AG10803 (cell line): ENCODE measurements around the gene SBK2.
"Not testable (repeated sequence)": the region's sequence is repeated elsewhere in the genome, so short reads cannot be mapped to it uniquely, and the experiment has no call there.

Experiments used
- DNase-seq: peaks from one replicate; pipeline ENCODE4 v3.0.0; 2010; ENCODE audit warnings: low read depth
- H3K4me3 ChIP-seq: 2 replicates; pipeline ENCODE4 v1.5.1; 2011; ENCODE audit warnings: mild to moderate bottlenecking, low read length, control low read depth
- CTCF ChIP-seq: conservative IDR thresholded peaks from 2 replicates; pipeline ENCODE4 v1.5.1; 2011; ENCODE audit warnings: mild to moderate bottlenecking, low read length, control low read depth, inconsistent platforms

Gene SBK2

GRCh38 chr19:55498246-55498840, 38.6 kb downstream of the SBK2 start:
- no peak for TF ChIP-seq CTCF
- DNase-seq, result no peak
- H3K4me3 ChIP-seq, result no peak overlapping the region

GRCh38 chr19:55497763-55498162, 39.2 kb downstream of the SBK2 start:
- DNase-seq, result no peak
- H3K4me3 ChIP-seq, result no peak overlapping the region
- TF ChIP-seq CTCF, result no peak

DNA sequence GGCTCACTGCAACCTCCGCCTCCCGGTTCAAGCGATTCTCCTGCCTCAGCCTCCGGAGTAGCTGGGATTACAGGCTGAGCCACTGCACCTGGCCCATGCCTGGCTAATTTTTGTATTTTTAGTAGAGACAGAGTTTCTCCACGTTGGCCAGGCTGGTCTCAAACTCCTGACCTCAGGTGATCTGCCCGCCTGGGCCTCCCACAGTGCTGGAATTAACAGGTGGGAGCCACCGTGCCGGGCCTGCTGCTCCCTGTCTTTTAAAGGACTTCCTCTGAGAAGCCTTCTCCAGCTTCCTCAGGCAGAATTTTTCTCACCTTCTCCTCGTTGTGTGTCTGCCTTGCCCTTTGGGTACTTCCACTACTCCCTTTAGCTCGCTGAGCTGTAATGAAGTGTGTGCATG, 40.1 kb downstream of the SBK2 start:
- H3K4me3 ChIP-seq, DNase-seq: not testable (repeated sequence)

GRCh38 chr19:55495646-55496349, 41.1 kb downstream of the SBK2 start:
- TF ChIP-seq CTCF, result no peak
- no peak for DNase-seq
- no peak overlapping the region for H3K4me3 ChIP-seq

DNA sequence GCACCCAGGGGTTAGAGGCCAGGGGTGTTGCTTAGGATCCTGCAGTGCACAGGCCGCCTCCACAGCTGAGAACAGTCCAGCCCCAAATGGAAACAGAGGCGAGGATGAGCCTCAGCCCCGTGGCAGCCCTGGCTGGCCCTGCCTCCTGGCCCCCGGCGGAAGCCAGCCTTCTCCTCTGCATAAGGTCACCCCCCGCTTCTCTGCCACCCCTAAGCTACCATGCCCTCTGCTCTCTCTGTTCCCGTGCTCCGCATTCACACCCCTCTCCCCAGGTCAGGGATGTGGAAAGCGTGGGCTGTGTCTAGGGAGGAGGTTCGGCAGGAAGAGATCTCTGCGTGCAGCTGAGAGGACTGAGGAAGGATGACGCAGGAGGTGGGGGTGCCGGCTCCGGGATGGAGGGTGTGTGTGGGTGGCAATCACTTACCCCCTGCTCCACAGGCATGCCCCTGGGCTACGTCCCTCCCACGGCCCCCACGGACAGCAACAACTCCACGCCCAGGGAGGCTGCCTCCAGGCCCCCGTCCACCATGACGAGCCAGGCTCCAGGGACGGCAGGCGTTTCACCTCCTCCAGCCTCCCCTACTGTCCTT, 42.7 kb downstream of the SBK2 start:
- peak overlapping the region; percentile 33 for H3K4me3 ChIP-seq

GRCh38 chr19:55493645-55494171, 43.2 kb downstream of the SBK2 start:
- H3K4me3 ChIP-seq, result peak overlapping the region; percentile 33; the same call in 1 of the 2 replicates
- TF ChIP-seq CTCF, result no peak
- DNase-seq, result no peak

More for the DNA sequence above, 42.7 kb downstream of the SBK2 start:
- TF ChIP-seq CTCF, result no peak
- peak; percentile 51 for DNase-seq

- no peak for TF ChIP-seq CTCF
- no peak overlapping the region for H3K4me3 ChIP-seq
- peak; percentile 49 for DNase-seq
Observed at GRCh38 chr19:55493052-55493644, 43.8 kb downstream of the SBK2 start.
